DND-41 (cell line): ENCODE measurements around the gene NCKAP5L.

Experiments used
- ATAC-seq: fragments of 200-7000 bp; cut with Tn5 transposase; 3 replicates; pipeline ENCODE4 v1.9.1; 2021; ENCODE audit warnings: low read depth; ENCODE audit not compliant: insufficient read depth
- DNase-seq: peaks from one replicate; pipeline ENCODE4 v3.0.0-alpha.2; 2020
- H2AFZ ChIP-seq: 2 replicates; pipeline ENCODE4 v1.6.0; 2012; ENCODE audit warnings: low read depth, low read length
- H3K27ac ChIP-seq: 2 replicates; pipeline ENCODE4 v1.5.1; 2012; ENCODE audit warnings: low read length, inconsistent platforms
- H3K27me3 ChIP-seq: fragments of 200-600 bp; sonication (generic); 2 replicates; pipeline ENCODE4 v1.6.0; 2012; ENCODE audit warnings: low read length, mild to moderate bottlenecking, inconsistent platforms; ENCODE audit not compliant: insufficient read depth, poor library complexity
- H3K36me3 ChIP-seq: 2 replicates; pipeline ENCODE4 v1.5.1; 2012; ENCODE audit warnings: low read length, inconsistent platforms; ENCODE audit not compliant: insufficient read depth
- H3K4me1 ChIP-seq: 2 replicates; pipeline ENCODE4 v1.5.1; 2012; ENCODE audit warnings: mild to moderate bottlenecking, low read length; ENCODE audit not compliant: insufficient read depth
- H3K4me2 ChIP-seq: 2 replicates; pipeline ENCODE4 v1.6.0; 2012; ENCODE audit warnings: mild to moderate bottlenecking, moderate library complexity, low read length, inconsistent platforms; ENCODE audit not compliant: insufficient read depth
- H3K4me3 ChIP-seq, 2 experiments: fragments of 200-600 bp in 1 of 2; shearing (Covaris generic) in 1 of 2; 2 replicates each; pipeline ENCODE4 v1.5.1; 2012 to 2016; ENCODE audit warnings: inconsistent platforms in 2 of 2, low read length in 2 of 2, mild to moderate bottlenecking in 2 of 2, low read depth in 1 of 2, moderate library complexity in 1 of 2
- H3K79me2 ChIP-seq: 2 replicates; pipeline ENCODE4 v1.6.0; 2012; ENCODE audit warnings: low read length, inconsistent platforms; ENCODE audit not compliant: insufficient read depth
- H3K9ac ChIP-seq: 2 replicates; pipeline ENCODE4 v1.6.0; 2012; ENCODE audit warnings: low read depth, mild to moderate bottlenecking, inconsistent platforms, low read length, moderate library complexity
- H3K9me3 ChIP-seq: 2 replicates; pipeline ENCODE4 v1.5.1; 2012; ENCODE audit warnings: low read length, moderate library complexity, mild to moderate bottlenecking, inconsistent platforms; ENCODE audit not compliant: insufficient read depth, severe bottlenecking
- H4K20me1 ChIP-seq: 2 replicates; pipeline ENCODE4 v1.6.0; 2012; ENCODE audit warnings: low read length; ENCODE audit not compliant: insufficient read depth
- CTCF ChIP-seq: IDR thresholded peaks from 2 replicates; pipeline ENCODE4 v1.5.1; 2012; ENCODE audit warnings: borderline replicate concordance, low read length, moderate library complexity, mild to moderate bottlenecking; ENCODE audit not compliant: poor library complexity, severe bottlenecking; ENCODE audit errors: extremely low read depth
- EZH2 ChIP-seq: IDR thresholded peaks from 3 replicates; pipeline ENCODE4 v1.6.1; 2012; ENCODE audit warnings: borderline replicate concordance, low read depth, mild to moderate bottlenecking, moderate library complexity, low read length, inconsistent platforms; ENCODE audit not compliant: severe bottlenecking

Gene NCKAP5L

GRCh38 chr12:49766115-49766455 is 62.1 kb downstream of the NCKAP5L start:
- H2AFZ ChIP-seq = no peak overlapping the region
- H3K4me2 ChIP-seq = no peak overlapping the region
- H3K27ac ChIP-seq = no peak overlapping the region
- H4K20me1 ChIP-seq = peaks cover 15% of the 10 kb centered on the region
- no peaks in the 10 kb centered on the region for H3K79me2 ChIP-seq
- DNase-seq = no peak
- ATAC-seq = no peak
- H3K4me3 ChIP-seq = no peak overlapping the region
- no peak overlapping the region for H3K9ac ChIP-seq
- H3K4me1 ChIP-seq = peaks cover 17% of the 10 kb centered on the region
- peaks cover 40% of the 10 kb centered on the region for H3K36me3 ChIP-seq
- TF ChIP-seq EZH2 (no peak), CTCF (no peak)
- H3K27me3 ChIP-seq = no peaks in the 10 kb centered on the region
- H3K9me3 ChIP-seq = no peaks in the 10 kb centered on the region

GRCh38 chr12:49764126-49764525 is 64.1 kb downstream of the NCKAP5L start:
- Histone ChIP-seq H3K79me2 (no peaks in the 10 kb centered on the region), H3K4me1 (peaks cover 17% of the 10 kb centered on the region), H3K27me3 (no peaks in the 10 kb centered on the region), H4K20me1 (peaks cover 15% of the 10 kb centered on the region), H3K4me3 (no peak overlapping the region), H2AFZ (no peak overlapping the region), H3K27ac (no peak overlapping the region), H3K36me3 (peaks cover 56% of the 10 kb centered on the region), H3K9me3 (no peaks in the 10 kb centered on the region), H3K9ac (no peak overlapping the region), H3K4me2 (no peak overlapping the region)
- ATAC-seq (no peak), DNase-seq (no peak)
- TF ChIP-seq EZH2 (no peak), CTCF (no peak)

- Histone ChIP-seq H2AFZ (no peak overlapping the region), H3K9me3 (no peaks in the 10 kb centered on the region), H3K36me3 (peaks cover 66% of the 10 kb centered on the region), H3K27me3 (no peaks in the 10 kb centered on the region), H3K4me3 (no peak overlapping the region), H3K9ac (no peak overlapping the region), H3K27ac (peak overlapping the region; percentile 46; the same call in 1 of the 2 replicates), H4K20me1 (peaks cover 18% of the 10 kb centered on the region), H3K79me2 (no peaks in the 10 kb centered on the region), H3K4me2 (no peak overlapping the region), H3K4me1 (peaks cover 17% of the 10 kb centered on the region)
- peak; percentile 78 for ATAC-seq
- peak; percentile 85 for DNase-seq
- peak; percentile 83 for TF ChIP-seq CTCF
- no peak for TF ChIP-seq EZH2
These were observed 65.1 kb downstream of the NCKAP5L start for GRCh38 chr12:49763006-49763591.

- Histone ChIP-seq H3K27me3 (no peaks in the 10 kb centered on the region), H3K27ac (peak overlapping the region; percentile 38; the same call in 1 of the 2 replicates), H3K4me2 (no peak overlapping the region), H3K4me3 (no peak overlapping the region), H3K36me3 (peaks cover 73% of the 10 kb centered on the region), H2AFZ (no peak overlapping the region), H3K9ac (no peak overlapping the region), H3K9me3 (no peaks in the 10 kb centered on the region), H3K4me1 (peaks cover 17% of the 10 kb centered on the region), H4K20me1 (peaks cover 19% of the 10 kb centered on the region), H3K79me2 (no peaks in the 10 kb centered on the region)
- DNase-seq (peak; percentile 67), ATAC-seq (peak; percentile 66)
- no peak for TF ChIP-seq CTCF
- no peak for TF ChIP-seq EZH2
These were observed 65.8 kb downstream of the NCKAP5L start for GRCh38 chr12:49762468-49762847.
